ENCODE measurements around the gene ZNF710. TPM values are rescaled to one million over a fixed set of nuclear protein-coding genes. Genes with fewer than 3 reads are reported as not detected.

Gene ZNF710
- total RNA-seq, 2 donors from 2014 or later, result 18.1 to 34.5 TPM

GRCh38 chr15:90119367-90119766, 118.2 kb downstream of the ZNF710 start:
- Histone ChIP-seq H3K4me3 (no peak overlapping the region), H3K4me1 (no peaks in the 10 kb centered on the region), H3K27me3 (no peaks in the 10 kb centered on the region), H3K27ac (no peak overlapping the region), H3K9me3 (peaks cover 0 to 3% (median 0%) of the 10 kb centered on the region in 3 donors), H3K36me3 (replicated peaks in 1 of 2; ENCODE audit: insufficient read depth in 1 of 2, low read depth in 2 of 2) (no peaks in the 10 kb centered on the region)
- intact Hi-C loops (cut with DNase I), result no loop called here
- no peak for DNase-seq
- no peak for ATAC-seq
- TF ChIP-seq CTCF (IDR thresholded peaks at IDR 0.05) (no peak), POLR2A (IDR thresholded peaks at IDR 0.05) (no peak)

DNA sequence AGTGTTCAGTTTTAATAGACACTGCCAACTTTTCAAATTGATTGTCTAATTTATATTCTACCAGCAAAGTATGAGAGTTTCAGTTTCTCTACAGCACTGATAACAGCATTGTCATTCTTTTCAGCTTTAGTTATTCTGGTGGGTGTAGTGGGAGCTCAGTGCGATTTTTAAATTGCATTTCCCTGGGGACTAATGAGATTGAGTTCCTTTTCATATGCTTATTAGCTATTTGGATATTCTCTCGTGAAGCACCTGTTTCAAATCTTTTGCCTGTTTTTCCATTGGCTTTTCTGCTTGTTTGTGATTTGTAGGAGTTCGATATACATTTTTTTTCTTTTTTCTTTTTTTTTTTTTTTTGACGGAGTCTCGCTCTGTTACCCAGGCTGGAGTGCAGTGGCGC, 120.0 kb downstream of the ZNF710 start:
- no peak for ATAC-seq
- intact Hi-C loops (cut with DNase I), result no loop called here
- TF ChIP-seq CTCF (IDR thresholded peaks at IDR 0.05) (no peak), POLR2A (IDR thresholded peaks at IDR 0.05) (no peak)
- Histone ChIP-seq H3K27me3 (no peaks in the 10 kb centered on the region), H3K27ac (no peak overlapping the region), H3K36me3 (replicated peaks in 1 of 2; ENCODE audit: insufficient read depth in 1 of 2, low read depth in 2 of 2) (no peaks in the 10 kb centered on the region), H3K4me3 (no peak overlapping the region), H3K4me1 (peaks cover 4% of the 10 kb centered on the region), H3K9me3 (no peaks in the 10 kb centered on the region)
- no peak for DNase-seq
- 84 to 89% methylated on average over 5 to 6 of the region's 6 CpGs for WGBS, 2 donors

DNA sequence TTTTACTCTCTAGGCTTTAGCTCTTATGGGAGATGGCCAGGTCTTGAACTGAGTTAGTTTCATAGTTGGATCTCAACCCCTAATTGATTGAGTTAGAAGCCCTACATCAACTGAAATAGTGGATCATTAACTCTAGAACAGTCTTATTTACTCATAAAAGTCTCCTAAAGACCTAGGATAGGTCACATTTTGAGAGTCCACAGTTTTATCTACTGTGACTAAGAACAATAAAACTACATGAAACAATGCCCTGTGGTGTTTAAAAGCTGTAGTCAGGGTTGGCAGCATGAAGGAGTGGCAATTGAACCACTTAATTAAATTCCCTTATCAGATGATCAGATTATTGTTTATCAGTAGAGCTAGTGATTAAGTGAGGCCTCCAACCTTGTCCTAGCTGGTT, 123.4 kb downstream of the ZNF710 start:
- peaks cover 12% of the 10 kb centered on the region for H3K4me1 ChIP-seq

GRCh38 chr15:90126022-90126421, 124.9 kb downstream of the ZNF710 start:
- DNase-seq (peak; percentile 61 to 75 (median 70)), ATAC-seq (peak; percentile 59)
- H3K4me1 ChIP-seq, result peaks cover 12% of the 10 kb centered on the region
- TF ChIP-seq CTCF (IDR thresholded peaks at IDR 0.05) (no peak), POLR2A (IDR thresholded peaks at IDR 0.05) (no peak)
- WGBS, 2 donors, result 22 to 37% methylated on average over 6 of the region's 6 CpGs
- intact Hi-C loops (cut with DNase I), result no loop called here
- no peaks in the 10 kb centered on the region for H3K27me3 ChIP-seq
- peak overlapping the region in 1 of 4 donors; percentile 21 for H3K27ac ChIP-seq
- H3K36me3 ChIP-seq (replicated peaks in 1 of 2; ENCODE audit: insufficient read depth in 1 of 2, low read depth in 2 of 2), result no peaks in the 10 kb centered on the region
- H3K4me3 ChIP-seq, result no peak overlapping the region
- H3K9me3 ChIP-seq, result no peaks in the 10 kb centered on the region

More for the DNA sequence above, 123.4 kb downstream of the ZNF710 start:
- DNase-seq (no peak), ATAC-seq (peak; percentile 39)
- TF ChIP-seq CTCF (IDR thresholded peaks at IDR 0.05) (no peak), POLR2A (IDR thresholded peaks at IDR 0.05) (no peak)
- intact Hi-C loops (cut with DNase I), result no loop called here
- H3K9me3 ChIP-seq, result no peaks in the 10 kb centered on the region
- H3K36me3 ChIP-seq (replicated peaks in 1 of 2; ENCODE audit: insufficient read depth in 1 of 2, low read depth in 2 of 2), result no peaks in the 10 kb centered on the region
- no peak overlapping the region for H3K27ac ChIP-seq
- no peak overlapping the region for H3K4me3 ChIP-seq
- H3K27me3 ChIP-seq, result no peaks in the 10 kb centered on the region

GRCh38 chr15:90126596-90127435, 125.7 kb downstream of the ZNF710 start:
- Histone ChIP-seq H3K27ac (peak overlapping the region in 1 of 4 donors; percentile 2), H3K9me3 (no peaks in the 10 kb centered on the region), H3K4me3 (no peak overlapping the region), H3K4me1 (peaks cover 12% of the 10 kb centered on the region), H3K27me3 (no peaks in the 10 kb centered on the region), H3K36me3 (replicated peaks in 1 of 2; ENCODE audit: insufficient read depth in 1 of 2, low read depth in 2 of 2) (no peaks in the 10 kb centered on the region)
- intact Hi-C loops (cut with DNase I), result no loop called here
- ATAC-seq, result peak; percentile 67
- 23 to 25% methylated on average over 10 of the region's 10 CpGs for WGBS, 2 donors
- TF ChIP-seq CTCF (IDR thresholded peaks at IDR 0.05) (no peak), POLR2A (IDR thresholded peaks at IDR 0.05) (no peak)
- peak; percentile 43 to 72 (median 57) for DNase-seq
